HepG2 (cell line): ENCODE measurements around the gene DDX46. TPM values are rescaled to one million over a fixed set of nuclear protein-coding genes. Genes with fewer than 3 reads are reported as not detected.

Experiments
- CREB1 ChIP-seq, 2 experiments: fragments of 450-650 bp in 1 of 2; IDR thresholded peaks; 2 replicates each; pipeline ENCODE4 v1.6.1; 2016 to 2017; ENCODE audit warnings: control low read depth in 1 of 2, mild to moderate bottlenecking in 1 of 2, missing compliant biosample characterization in 1 of 2, missing genetic modification characterization in 1 of 2
- MEIS1 ChIP-seq: sonication (generic); formaldehyde crosslinking; IDR thresholded peaks from 2 replicates; pipeline ENCODE4 v1.9.0; 2021; ENCODE audit warnings: mild to moderate bottlenecking, missing genetic modification reagents, moderate library complexity, borderline replicate concordance
- PHF21A ChIP-seq: sonication (generic); formaldehyde crosslinking; IDR thresholded peaks from 2 replicates; pipeline ENCODE4 v1.5.0; 2020; ENCODE audit warnings: mild to moderate bottlenecking, missing genetic modification reagents
- RBFOX2 ChIP-seq: fragments of 200-400 bp; formaldehyde crosslinking; IDR thresholded peaks from 2 replicates; pipeline ENCODE4 v1.6.1; 2017; ENCODE audit warnings: low read depth, mild to moderate bottlenecking, low read length
- SALL2 ChIP-seq: sonication (generic); formaldehyde crosslinking; IDR thresholded peaks from 2 replicates; pipeline ENCODE4 v1.8.1; 2023; ENCODE audit warnings: mild to moderate bottlenecking, missing genetic modification reagents, inconsistent platforms
- TFAP4 ChIP-seq: sonication (generic); IDR thresholded peaks from 2 replicates; pipeline ENCODE4 v1.6.1; 2016; ENCODE audit warnings: low read depth, borderline replicate concordance
- ZBTB21 ChIP-seq: sonication (generic); formaldehyde crosslinking; IDR thresholded peaks from 2 replicates; pipeline ENCODE4 v1.4.0; 2020; ENCODE audit warnings: missing genetic modification reagents
- ZNF232 ChIP-seq: sonication (generic); formaldehyde crosslinking; IDR thresholded peaks from 2 replicates; pipeline ENCODE4 v1.4.0; 2020; ENCODE audit warnings: missing genetic modification reagents, borderline replicate concordance
- ZNF510 ChIP-seq: sonication (generic); formaldehyde crosslinking; IDR thresholded peaks from 2 replicates; pipeline ENCODE4 v1.4.0; 2020; ENCODE audit warnings: low read depth, mild to moderate bottlenecking, missing genetic modification reagents
- ZNF598 ChIP-seq: sonication (generic); formaldehyde crosslinking; IDR thresholded peaks from 2 replicates; pipeline ENCODE4 v1.5.1; 2020; ENCODE audit warnings: mild to moderate bottlenecking, missing genetic modification reagents, borderline replicate concordance
- polyA plus RNA-seq, 8 experiments: library from polyadenylated mRNA; depleted of rRNA in 3 of 8; stranded (reverse) in 7 of 8; unstranded in 1 of 8; fragments of >200 nt; fragmentation: Illumina TruSeq in 4 of 8; extraction: Trizol in 4 of 8; gene quantifications; 2 replicates each; pipeline versions ENCODE4 v1.2.1 to v1.2.3, GENCODE V29; 2011 to 2016; ENCODE audit warnings: low read depth in 4 of 8, missing spikeins in 1 of 8, mixed read lengths in 1 of 8; ENCODE audit not compliant: insufficient read depth in 1 of 8
- total RNA-seq, 5 experiments: library from RNA; depleted of rRNA; stranded (reverse); fragments of >200 nt; fragmentation: Illumina TruSeq; extraction: Trizol; gene quantifications; 2 replicates each; pipeline ENCODE4 v1.2.3, GENCODE V29; 2016; ENCODE audit warnings: low read depth in 1 of 5
- TF ChIP-seq, protein P1 (sequence below): sonication (generic); formaldehyde crosslinking; IDR thresholded peaks from 2 replicates; pipeline ENCODE4 v1.8.1; 2022; ENCODE audit warnings: low read depth, mild to moderate bottlenecking, missing genetic modification reagents
- TF ChIP-seq, protein P2 (sequence below): sonication (generic); formaldehyde crosslinking; IDR thresholded peaks from 2 replicates; pipeline ENCODE4 v1.4.0; 2020; ENCODE audit warnings: missing genetic modification reagents
- TF ChIP-seq, protein P3 (sequence below): sonication (generic); formaldehyde crosslinking; IDR thresholded peaks from 2 replicates; pipeline ENCODE4 v1.4.0; 2020; ENCODE audit warnings: missing genetic modification reagents
- TF ChIP-seq, protein P4 (sequence below): sonication (generic); formaldehyde crosslinking; IDR thresholded peaks from 2 replicates; pipeline ENCODE4 v1.8.0; 2022; ENCODE audit warnings: low read depth, missing genetic modification reagents

The DDX46 gene
- total and polyA plus RNA-seq, 2 of the 13 experiments (the other 11 are each of a cell fraction or from before 2014, with no cell fraction given), result 27.3 to 59.3 TPM

DNA sequence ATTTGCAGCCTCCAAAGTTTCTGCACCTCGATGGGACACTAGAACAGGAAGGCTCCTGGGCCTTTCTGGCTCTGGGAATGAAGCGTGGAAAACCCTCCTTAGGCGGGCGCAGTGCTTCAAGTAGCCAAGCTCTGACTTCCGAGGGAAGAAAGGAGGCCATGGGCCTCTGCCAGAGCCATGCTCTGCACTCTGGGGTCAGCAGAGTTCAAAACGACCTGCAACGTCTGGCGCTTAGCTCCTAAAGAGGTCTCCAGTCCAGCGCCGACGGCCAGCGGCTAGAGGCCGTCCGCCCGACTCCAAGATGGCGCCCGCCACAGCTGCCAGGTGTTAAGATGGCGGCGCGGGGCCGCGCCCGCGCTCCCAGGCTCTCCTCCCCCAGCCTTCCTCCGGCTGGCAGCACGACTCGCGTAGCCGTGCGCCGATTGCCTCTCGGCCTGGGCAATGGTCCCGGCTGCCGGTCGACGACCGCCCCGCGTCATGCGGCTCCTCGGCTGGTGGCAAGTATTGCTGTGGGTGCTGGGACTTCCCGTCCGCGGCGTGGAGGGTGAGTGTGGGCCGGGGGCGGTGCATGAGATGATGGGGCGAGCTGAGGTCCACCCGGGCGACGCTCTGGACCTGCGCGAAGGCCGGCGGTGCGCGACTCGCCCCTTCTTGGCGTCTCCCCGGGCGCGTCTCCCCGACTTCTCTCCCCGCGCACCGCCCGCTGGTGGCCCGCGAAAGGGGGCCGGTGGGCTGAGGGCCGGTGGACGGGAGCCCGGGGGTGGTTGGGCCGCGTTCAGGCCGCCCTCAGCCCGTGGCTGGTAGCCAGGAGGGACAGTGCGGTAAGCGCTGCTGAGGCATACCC lies 115.6 kb downstream of the DDX46 start, which contains the start of gene TXNDC15 (continued):
- peak; percentile 57; the same call in 1 of the 2 replicates for TF ChIP-seq TFAP4
- TF ChIP-seq, protein P1, sequence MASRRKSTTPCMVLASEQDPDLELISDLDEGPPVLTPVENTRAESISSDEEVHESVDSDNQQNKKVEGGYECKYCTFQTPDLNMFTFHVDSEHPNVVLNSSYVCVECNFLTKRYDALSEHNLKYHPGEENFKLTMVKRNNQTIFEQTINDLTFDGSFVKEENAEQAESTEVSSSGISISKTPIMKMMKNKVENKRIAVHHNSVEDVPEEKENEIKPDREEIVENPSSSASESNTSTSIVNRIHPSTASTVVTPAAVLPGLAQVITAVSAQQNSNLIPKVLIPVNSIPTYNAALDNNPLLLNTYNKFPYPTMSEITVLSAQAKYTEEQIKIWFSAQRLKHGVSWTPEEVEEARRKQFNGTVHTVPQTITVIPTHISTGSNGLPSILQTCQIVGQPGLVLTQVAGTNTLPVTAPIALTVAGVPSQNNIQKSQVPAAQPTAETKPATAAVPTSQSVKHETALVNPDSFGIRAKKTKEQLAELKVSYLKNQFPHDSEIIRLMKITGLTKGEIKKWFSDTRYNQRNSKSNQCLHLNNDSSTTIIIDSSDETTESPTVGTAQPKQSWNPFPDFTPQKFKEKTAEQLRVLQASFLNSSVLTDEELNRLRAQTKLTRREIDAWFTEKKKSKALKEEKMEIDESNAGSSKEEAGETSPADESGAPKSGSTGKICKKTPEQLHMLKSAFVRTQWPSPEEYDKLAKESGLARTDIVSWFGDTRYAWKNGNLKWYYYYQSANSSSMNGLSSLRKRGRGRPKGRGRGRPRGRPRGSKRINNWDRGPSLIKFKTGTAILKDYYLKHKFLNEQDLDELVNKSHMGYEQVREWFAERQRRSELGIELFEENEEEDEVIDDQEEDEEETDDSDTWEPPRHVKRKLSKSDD (CRISPR knock-in tag), result peak; percentile 98
- peak; percentile 73 for TF ChIP-seq PHF21A (CRISPR knock-in tag)
- peak; percentile 96; the same call in 1 of the 2 replicates for TF ChIP-seq SALL2 (CRISPR knock-in tag)
- TF ChIP-seq RBFOX2, result peak; percentile 97
- TF ChIP-seq ZNF232 (CRISPR knock-in tag), result peak; percentile 83
- TF ChIP-seq, protein P2, sequence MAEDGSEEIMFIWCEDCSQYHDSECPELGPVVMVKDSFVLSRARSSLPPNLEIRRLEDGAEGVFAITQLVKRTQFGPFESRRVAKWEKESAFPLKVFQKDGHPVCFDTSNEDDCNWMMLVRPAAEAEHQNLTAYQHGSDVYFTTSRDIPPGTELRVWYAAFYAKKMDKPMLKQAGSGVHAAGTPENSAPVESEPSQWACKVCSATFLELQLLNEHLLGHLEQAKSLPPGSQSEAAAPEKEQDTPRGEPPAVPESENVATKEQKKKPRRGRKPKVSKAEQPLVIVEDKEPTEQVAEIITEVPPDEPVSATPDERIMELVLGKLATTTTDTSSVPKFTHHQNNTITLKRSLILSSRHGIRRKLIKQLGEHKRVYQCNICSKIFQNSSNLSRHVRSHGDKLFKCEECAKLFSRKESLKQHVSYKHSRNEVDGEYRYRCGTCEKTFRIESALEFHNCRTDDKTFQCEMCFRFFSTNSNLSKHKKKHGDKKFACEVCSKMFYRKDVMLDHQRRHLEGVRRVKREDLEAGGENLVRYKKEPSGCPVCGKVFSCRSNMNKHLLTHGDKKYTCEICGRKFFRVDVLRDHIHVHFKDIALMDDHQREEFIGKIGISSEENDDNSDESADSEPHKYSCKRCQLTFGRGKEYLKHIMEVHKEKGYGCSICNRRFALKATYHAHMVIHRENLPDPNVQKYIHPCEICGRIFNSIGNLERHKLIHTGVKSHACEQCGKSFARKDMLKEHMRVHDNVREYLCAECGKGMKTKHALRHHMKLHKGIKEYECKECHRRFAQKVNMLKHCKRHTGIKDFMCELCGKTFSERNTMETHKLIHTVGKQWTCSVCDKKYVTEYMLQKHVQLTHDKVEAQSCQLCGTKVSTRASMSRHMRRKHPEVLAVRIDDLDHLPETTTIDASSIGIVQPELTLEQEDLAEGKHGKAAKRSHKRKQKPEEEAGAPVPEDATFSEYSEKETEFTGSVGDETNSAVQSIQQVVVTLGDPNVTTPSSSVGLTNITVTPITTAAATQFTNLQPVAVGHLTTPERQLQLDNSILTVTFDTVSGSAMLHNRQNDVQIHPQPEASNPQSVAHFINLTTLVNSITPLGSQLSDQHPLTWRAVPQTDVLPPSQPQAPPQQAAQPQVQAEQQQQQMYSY, result peak; percentile 54
- TF ChIP-seq MEIS1 (CRISPR knock-in tag), result 0 out of 2 replicates have a peak, but pooled peaks have one; percentile 42
- TF ChIP-seq, protein P3, sequence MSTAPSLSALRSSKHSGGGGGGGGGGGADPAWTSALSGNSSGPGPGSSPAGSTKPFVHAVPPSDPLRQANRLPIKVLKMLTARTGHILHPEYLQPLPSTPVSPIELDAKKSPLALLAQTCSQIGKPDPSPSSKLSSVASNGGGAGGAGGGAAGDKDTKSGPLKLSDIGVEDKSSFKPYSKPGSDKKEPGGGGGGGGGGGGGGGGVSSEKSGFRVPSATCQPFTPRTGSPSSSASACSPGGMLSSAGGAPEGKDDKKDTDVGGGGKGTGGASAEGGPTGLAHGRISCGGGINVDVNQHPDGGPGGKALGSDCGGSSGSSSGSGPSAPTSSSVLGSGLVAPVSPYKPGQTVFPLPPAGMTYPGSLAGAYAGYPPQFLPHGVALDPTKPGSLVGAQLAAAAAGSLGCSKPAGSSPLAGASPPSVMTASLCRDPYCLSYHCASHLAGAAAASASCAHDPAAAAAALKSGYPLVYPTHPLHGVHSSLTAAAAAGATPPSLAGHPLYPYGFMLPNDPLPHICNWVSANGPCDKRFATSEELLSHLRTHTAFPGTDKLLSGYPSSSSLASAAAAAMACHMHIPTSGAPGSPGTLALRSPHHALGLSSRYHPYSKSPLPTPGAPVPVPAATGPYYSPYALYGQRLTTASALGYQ, result peak; percentile 81; the same call in 1 of the 2 replicates
- TF ChIP-seq, protein P4, sequence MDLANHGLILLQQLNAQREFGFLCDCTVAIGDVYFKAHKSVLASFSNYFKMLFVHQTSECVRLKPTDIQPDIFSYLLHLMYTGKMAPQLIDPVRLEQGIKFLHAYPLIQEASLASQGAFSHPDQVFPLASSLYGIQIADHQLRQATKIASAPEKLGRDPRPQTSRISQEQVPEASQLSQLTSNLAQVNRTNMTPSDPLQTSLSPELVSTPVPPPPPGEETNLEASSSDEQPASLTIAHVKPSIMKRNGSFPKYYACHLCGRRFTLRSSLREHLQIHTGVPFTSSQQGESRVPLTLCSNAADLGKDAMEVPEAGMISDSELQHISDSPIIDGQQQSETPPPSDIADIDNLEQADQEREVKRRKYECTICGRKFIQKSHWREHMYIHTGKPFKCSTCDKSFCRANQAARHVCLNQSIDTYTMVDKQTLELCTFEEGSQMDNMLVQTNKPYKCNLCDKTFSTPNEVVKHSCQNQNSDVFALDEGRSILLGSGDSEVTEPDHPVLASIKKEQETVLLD, result no peak
- no peak for TF ChIP-seq ZBTB21 (CRISPR knock-in tag)
- peak; percentile 86; the same call in 1 of the 2 replicates for TF ChIP-seq ZNF598 (CRISPR knock-in tag)
- TF ChIP-seq CREB1 (IDR thresholded peaks at IDR 0.05), result 0 out of 2 replicates have a peak, but pooled peaks have one; percentile 38
- no peak for TF ChIP-seq CREB1 (CRISPR knock-in tag; IDR thresholded peaks at IDR 0.05)
- peak; percentile 88; the same call in 1 of the 2 replicates for TF ChIP-seq ZNF510
